Stimulated activated CD4-positive, alpha-beta T cell treated with anti-CD3 and anti-CD28 coated beads, Interleukin-2, amount 100 ng/mL, for 48 hours (primary cell): Measurements from ENCODE around the gene LBHD2.
A peak's percentile ranks its signal among the peaks of the same experiment; 100 is the strongest.

Experiments
- DNase-seq, 2 donors: peaks; one replicate each; pipeline ENCODE4 v3.0.0-alpha.2; 2020

Gene LBHD2

DNA sequence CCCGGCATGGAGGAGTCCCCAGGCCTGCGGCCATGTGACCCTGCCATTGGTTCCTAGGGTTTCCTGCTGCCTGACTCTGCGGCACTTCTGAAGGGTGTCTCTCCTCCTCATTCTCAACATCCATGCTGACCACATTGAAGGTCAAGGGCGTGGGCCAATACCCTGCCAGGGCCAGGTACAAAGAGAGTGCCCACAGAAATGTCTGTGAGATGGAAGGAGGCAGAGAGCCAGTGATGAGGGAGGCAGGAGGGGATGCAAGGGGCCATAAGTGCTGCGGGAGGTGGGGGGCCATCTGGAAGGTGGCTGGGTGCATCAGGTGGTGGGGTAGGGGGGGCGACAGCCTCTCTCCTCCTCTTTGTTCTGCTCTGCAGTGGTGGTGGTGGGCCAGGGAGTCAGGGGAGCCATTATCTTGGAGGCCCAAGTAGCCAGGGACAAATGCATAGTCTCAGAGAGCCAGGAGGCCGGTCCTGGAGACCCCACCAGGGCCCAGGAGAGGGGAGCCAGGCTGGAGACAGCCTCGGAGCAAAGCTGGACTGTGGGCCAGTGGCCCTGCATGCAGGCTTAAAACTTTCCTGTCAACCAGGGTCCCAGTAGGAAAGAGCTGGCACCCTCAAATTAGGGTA lies 13.6 kb upstream of the LBHD2 start:
- DNase-seq, result no peak

DNA sequence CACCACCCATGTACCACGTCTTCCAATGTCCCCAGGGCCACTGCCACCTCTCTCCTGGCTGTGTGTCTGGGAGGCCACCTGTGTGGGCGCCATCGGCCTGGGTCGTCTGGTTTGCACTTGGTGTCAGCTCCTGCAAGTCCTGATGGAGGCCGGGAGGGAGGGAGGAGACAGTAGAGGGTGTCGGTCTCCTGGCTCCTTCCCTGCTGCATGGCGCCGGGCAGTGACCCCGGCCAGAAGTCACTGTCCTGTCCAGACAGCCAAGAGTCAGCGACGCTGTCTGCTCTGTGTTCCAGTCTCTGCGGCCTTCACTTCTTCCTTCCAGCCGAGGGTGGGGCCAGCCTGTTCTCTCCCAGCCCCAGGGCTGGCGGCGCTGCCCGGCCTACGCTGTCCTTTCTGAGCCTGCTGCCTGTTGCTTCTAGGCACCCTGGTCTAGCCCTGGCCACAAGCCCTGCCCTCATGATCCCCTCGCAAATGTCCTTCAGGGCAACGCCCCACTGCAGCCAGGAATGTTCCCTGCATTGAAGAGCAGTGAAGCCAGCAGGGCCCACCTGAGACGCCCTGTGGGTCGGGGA lies 13.0 kb upstream of the LBHD2 start:
- DNase-seq, result no peak

DNA sequence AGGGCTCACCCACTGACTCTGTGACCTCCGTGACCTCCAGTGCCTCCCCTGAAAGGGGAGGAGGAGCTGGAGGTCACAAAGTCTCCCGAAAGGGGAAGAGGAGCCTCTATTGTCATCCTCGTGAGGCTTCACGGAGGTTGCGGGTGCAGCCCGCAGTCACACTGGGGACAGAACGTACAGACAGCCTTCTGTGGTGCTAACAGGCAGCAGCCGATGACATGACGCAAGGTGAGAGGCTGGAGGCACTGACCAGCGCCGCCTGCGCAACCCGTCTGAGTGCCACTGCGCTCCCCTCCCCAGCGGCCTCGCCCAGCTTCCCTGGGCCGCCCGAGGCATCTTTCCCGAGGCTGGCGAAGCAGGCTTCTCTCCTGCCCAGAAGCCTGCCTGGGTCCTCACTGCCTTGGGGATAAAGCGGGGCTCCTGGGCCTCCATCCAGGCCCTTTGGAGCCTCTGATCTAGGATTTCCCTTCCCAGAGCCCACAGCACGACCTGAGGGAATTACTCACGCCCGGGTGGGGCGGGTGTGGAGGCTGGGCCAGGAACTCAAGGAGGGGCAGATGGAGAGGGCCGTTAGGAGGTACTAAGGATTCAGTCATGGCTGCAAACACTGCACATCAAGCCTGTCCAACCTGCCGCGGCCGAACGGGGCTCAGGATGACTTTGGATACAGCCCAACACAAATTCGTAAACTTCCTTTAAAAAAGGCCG lies 12.3 kb upstream of the LBHD2 start:
- no peak for DNase-seq

DNA sequence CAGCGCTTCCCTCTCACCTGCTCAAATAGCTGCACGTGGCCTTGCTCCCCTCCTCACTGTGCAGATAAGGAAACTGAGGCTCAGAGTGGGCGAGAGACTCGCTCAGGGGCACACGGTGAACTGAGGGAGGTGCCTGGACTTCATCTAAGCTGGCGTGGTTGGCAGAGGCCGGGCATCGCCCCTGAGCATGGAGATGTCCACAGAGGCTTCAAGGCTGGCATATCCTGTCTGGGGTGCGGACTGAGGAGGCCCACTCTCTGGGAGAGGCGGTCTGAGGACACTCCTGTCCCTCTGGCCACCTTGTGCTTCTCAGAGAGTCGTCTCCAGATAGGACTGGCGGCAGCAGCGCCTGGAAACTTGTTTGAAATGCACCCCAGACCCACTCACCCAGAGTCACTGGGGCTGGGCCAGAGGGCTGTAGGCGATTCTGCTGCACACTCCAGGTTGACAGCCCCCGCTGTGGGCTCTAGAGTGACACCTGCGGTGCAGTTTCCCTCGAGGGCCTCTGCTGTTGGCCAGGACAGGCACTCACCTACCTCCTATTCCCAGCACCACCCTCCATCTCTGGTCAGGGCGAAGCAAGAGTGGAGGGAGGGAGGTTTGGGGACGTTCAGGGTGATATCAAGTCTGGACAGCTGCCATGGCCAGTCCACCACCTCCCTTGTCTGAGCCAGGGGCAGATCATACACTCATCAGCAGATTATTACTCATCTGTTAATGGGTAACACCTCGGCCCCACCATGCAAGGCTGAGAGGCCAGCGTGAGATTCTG lies 11.2 kb upstream of the LBHD2 start:
- no peak for DNase-seq

GRCh38 chr14:103073367-103073875 lies 10.6 kb upstream of the LBHD2 start:
- no peak for DNase-seq

GRCh38 chr14:103073876-103074728 lies 9.9 kb upstream of the LBHD2 start:
- no peak for DNase-seq

DNA sequence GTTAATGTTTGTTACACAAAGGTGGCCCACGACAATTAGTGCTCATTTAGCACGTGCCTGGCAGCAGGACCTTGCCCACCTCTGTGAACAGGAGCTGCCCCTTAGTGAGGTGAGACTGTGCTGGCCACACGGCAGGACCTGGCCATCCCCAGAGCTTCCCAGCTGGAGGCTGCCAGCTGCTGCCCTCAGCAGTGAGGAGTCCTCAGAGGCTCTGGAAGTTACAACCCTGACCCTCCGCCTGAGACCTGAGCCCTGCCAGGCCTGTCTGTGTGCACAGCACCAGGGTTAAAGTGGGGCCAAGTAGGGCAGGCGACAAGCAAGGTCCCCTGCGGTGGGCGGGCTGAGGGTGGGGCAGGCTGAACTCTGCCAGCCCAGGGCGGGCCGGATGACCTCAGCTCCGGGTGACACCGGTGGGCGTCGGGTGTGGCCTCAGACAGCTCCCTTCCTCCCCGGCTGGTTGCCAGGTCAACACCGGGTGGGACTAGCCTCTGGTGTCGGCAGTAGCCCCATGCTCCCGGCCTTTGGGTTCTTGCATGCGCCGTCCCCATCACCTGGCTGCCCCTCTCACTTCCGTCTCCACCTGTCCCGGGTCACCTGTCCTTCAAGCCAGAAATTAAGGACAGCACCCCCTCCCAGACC lies 9.2 kb upstream of the LBHD2 start:
- no peak for DNase-seq

DNA sequence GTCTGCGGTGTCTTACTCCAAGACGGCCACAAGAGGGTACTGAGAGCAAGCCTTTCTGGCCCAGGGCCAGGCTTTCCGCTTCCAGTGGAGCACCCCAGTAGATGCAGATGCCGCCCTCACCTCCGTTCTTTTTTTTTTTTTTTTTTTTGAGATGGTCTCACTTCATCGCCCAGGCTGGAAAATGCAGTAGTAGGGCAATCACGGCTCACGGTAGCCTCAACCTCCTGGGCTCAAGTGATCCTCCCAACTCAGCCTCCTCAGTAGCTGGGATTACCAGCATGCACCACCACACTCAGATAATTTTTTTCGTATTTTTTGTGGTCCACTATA lies 5.6 kb upstream of the LBHD2 start:
- DNase-seq, result peak; percentile 59 to 65

- no peak for DNase-seq
Measured at GRCh38 chr14:103078860-103079587, 5.0 kb upstream of the LBHD2 start.

DNA sequence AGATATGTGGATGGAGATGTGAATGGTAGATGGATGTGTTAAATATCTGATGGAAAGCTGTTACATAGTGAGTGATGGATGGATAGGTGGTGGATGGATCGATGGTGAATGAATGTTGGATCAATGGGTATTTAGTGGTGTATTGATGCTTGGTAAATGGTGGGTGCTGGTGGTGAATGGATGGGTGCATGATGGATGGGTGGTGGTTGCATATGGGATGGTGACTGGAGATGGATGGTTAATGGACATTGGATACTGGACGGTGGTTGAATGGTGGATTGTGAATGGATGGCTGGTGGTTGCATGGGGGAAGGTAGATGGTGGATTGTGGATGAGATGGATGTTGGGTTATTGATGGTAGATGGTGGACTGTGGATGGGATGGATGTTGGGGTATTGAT lies 2.1 kb upstream of the LBHD2 start:
- no peak for DNase-seq

DNA sequence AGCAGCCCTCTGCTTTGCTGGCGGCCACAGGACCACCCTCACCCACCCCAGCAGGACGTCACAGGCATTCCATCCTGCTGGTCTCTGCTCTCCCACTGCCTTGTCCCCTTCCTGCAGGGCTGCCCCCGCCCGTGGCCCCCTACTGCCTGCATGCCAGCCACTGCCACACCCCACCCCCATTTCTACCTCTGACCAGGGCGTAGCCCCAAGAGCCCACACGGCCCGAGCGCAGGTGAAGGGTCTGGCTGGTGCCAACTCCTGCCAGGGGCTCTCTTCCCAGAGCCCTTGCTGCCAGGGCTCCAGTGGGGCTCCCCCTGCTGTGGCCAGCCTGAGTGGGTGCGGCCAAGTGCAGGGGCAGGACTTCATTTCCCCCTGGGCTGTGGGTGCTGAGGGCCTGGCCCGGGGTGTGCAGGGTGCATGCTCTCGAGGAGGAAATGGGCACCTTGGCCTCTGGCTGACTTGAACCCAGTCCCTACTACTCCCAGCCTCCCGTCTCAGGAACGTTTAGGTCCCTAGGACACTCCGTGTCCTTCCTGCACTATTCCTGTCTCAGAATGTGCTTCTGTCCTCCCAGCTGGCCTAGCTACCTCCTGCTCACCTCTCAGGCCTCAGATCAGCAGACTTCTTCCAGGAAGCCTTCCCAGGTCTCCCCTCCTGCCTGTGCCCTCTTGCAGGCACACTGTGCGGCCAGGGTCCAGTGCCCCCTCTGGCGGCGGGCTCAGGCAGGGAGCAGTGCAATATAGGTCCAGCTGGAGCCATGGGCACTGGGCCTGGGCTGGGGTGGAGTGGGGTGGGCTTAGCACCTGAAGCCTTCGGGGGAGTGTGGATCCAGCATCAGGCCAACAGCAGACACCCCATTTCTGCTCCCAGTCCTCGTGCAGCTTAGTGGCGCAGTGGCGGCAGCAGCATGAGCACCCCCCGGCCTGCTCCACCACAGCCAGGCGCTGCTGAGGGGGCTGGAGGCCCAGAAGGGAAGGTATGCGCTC lies 1.4 kb downstream of the LBHD2 start:
- DNase-seq, result no peak

DNA sequence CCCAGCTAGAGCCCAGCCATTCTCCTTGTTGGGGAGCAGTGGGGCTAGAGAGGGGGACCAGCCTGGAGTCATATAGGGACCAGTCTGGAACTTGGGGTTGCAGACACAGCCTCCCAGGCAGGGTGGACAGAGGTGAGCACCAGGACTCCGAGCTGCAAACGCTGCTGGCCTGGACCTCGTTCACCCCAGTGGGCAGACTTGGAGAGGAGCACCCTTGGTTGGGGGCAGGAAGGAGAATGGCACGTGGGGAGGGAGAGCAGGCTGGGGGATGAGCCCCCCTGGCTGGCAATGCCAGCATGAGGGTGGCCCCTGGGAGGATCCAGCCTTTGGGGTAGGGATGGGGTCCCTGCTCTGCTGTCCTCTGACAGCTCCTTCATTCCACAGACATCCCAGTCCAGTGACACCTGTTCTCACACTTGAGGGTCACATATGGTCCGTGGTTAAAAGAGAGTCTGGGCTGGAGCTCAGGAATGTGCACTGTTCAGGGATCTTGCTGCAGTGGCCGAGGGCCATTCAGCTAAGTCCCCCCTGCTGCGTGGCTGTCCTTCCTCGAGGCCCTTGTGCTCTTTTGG lies 2.8 kb downstream of the LBHD2 start:
- DNase-seq, result no peak

- no peak for DNase-seq
Measured at GRCh38 chr14:103087343-103087835, 3.4 kb downstream of the LBHD2 start.

- DNase-seq, result no peak
Measured at GRCh38 chr14:103088921-103089320, 4.9 kb downstream of the LBHD2 start.

- DNase-seq, result no peak
Measured at GRCh38 chr14:103089386-103090335, 5.7 kb downstream of the LBHD2 start.

- DNase-seq, result no peak
Measured at GRCh38 chr14:103090481-103091020, 6.5 kb downstream of the LBHD2 start.

- DNase-seq, result peak; percentile 68 to 71
Measured at GRCh38 chr14:103091041-103091882, 7.3 kb downstream of the LBHD2 start.
